Measurements from ENCODE around the gene LEMD2.

The LEMD2 gene

DNA sequence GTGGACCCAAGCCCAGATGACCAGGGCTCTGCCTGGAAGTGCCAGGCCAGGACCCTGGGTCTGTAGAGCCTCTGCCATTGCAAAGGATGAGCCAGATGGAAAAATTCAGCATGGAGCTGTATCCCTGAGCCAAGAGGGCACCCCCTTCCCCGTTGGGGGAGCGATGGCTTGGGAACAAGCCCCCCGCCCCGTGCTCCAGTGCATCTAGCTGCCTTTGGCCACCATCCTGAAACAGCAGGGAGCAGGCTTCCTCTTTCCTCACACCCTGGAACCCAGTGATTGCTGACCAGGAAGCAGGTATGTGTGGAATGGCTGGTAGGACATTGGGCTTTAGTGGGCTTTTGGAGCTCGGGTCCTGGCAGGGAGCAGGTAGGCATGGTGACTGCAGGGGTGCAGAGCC is 12.7 kb upstream of the LEMD2 start:
- CTCF ChIA-PET: no interaction called here
- DNase-seq (ENCODE audit: extremely low spot score): no peak
- no peak for TF ChIP-seq FOXM1 (IDR thresholded peaks at IDR 0.05; ENCODE audit: borderline replicate concordance)
- TF ChIP-seq FOXA1 (IDR thresholded peaks at IDR 0.05): no peak
- no peak for TF ChIP-seq SUZ12 (IDR thresholded peaks at IDR 0.05)
- TF ChIP-seq HDGF (IDR thresholded peaks at IDR 0.05; ENCODE audit: borderline replicate concordance): no peak
- TF ChIP-seq, protein P1, sequence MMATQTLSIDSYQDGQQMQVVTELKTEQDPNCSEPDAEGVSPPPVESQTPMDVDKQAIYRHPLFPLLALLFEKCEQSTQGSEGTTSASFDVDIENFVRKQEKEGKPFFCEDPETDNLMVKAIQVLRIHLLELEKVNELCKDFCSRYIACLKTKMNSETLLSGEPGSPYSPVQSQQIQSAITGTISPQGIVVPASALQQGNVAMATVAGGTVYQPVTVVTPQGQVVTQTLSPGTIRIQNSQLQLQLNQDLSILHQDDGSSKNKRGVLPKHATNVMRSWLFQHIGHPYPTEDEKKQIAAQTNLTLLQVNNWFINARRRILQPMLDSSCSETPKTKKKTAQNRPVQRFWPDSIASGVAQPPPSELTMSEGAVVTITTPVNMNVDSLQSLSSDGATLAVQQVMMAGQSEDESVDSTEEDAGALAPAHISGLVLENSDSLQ (IDR thresholded peaks at IDR 0.05): no peak
- TF ChIP-seq ARNT (IDR thresholded peaks at IDR 0.05): no peak
- no peak for TF ChIP-seq TARDBP (IDR thresholded peaks at IDR 0.05)
- TF ChIP-seq L3MBTL2 (conservative IDR thresholded peaks at IDR 0.05): no peak
- no peak for TF ChIP-seq SP1 (IDR thresholded peaks at IDR 0.05)
- TF ChIP-seq ELF4 (IDR thresholded peaks at IDR 0.05): no peak
- TF ChIP-seq CTBP1 (IDR thresholded peaks at IDR 0.05; ENCODE audit: borderline replicate concordance): no peak
- POLR2A ChIA-PET: no interaction called here

GRCh38 chr6:33800248-33800969 is 11.5 kb upstream of the LEMD2 start:
- ChIA-PET CTCF (no interaction called here), POLR2A (no interaction called here)
- no peak for DNase-seq (ENCODE audit: extremely low spot score)
- no peak for TF ChIP-seq HDGF (IDR thresholded peaks at IDR 0.05; ENCODE audit: borderline replicate concordance)
- TF ChIP-seq, protein P1 (IDR thresholded peaks at IDR 0.05): no peak
- TF ChIP-seq FOXK2 (IDR thresholded peaks at IDR 0.05): no peak
- TF ChIP-seq SP1 (IDR thresholded peaks at IDR 0.05): no peak
- no peak for TF ChIP-seq LEF1 (IDR thresholded peaks at IDR 0.05; ENCODE audit: borderline replicate concordance)
- no peak for TF ChIP-seq ZNF384 (IDR thresholded peaks at IDR 0.05)
- no peak for TF ChIP-seq NFRKB (IDR thresholded peaks at IDR 0.05)
- no peak for TF ChIP-seq L3MBTL2 (conservative IDR thresholded peaks at IDR 0.05)

GRCh38 chr6:33799454-33800113 is 10.7 kb upstream of the LEMD2 start:
- POLR2A ChIA-PET: no interaction called here
- TF ChIP-seq BHLHE40 (IDR thresholded peaks at IDR 0.05; ENCODE audit: borderline replicate concordance): no peak
- no peak for TF ChIP-seq TARDBP (IDR thresholded peaks at IDR 0.05)
- TF ChIP-seq FOXK2 (IDR thresholded peaks at IDR 0.05): no peak
- no peak for TF ChIP-seq CTBP1 (IDR thresholded peaks at IDR 0.05; ENCODE audit: borderline replicate concordance)
- no peak for TF ChIP-seq ELF4 (IDR thresholded peaks at IDR 0.05)
- no peak for TF ChIP-seq SP1 (IDR thresholded peaks at IDR 0.05)
- no peak for TF ChIP-seq HDGF (IDR thresholded peaks at IDR 0.05; ENCODE audit: borderline replicate concordance)
- no peak for TF ChIP-seq SUZ12 (IDR thresholded peaks at IDR 0.05)
- CTCF ChIA-PET: no interaction called here
- DNase-seq (ENCODE audit: extremely low spot score): no peak

DNA sequence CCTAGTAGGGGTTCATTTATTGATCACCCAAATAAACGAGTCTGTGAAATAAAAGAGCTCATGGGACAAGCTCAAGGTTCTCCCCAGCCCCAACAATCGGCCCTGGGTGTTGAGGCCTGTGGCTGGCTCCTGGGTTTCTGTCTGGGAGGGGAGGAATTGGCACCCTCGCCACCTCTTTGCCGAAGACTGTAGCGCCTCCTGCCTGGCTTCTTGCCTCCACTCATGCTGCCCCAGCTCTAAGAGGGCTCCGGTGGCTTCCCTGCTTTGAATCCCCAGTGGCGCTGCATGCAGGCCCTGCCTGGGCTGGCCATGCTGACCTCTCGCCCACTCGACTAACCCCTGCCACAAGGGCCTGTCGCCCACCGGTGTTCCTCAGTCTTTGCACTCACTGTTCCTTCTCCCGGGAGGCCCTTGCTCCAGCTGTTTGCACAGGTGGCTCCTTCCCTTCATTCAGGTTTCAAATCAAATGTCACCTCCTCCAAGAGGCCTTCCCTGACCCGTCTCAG is 9.5 kb upstream of the LEMD2 start:
- TF ChIP-seq FOXA1 (IDR thresholded peaks at IDR 0.05) (no peak), L3MBTL2 (conservative IDR thresholded peaks at IDR 0.05) (no peak), BHLHE40 (IDR thresholded peaks at IDR 0.05; ENCODE audit: borderline replicate concordance) (no peak), SUZ12 (IDR thresholded peaks at IDR 0.05) (no peak), ELF4 (IDR thresholded peaks at IDR 0.05) (no peak), TARDBP (IDR thresholded peaks at IDR 0.05) (no peak), ARNT (IDR thresholded peaks at IDR 0.05) (no peak), ZNF384 (IDR thresholded peaks at IDR 0.05) (no peak), HDGF (IDR thresholded peaks at IDR 0.05; ENCODE audit: borderline replicate concordance) (no peak), NFRKB (IDR thresholded peaks at IDR 0.05) (no peak), LEF1 (IDR thresholded peaks at IDR 0.05; ENCODE audit: borderline replicate concordance) (no peak), CTBP1 (IDR thresholded peaks at IDR 0.05; ENCODE audit: borderline replicate concordance) (no peak), FOXM1 (IDR thresholded peaks at IDR 0.05; ENCODE audit: borderline replicate concordance) (no peak), SP1 (IDR thresholded peaks at IDR 0.05) (no peak)
- TF ChIP-seq, protein P1 (IDR thresholded peaks at IDR 0.05): no peak

GRCh38 chr6:33797626-33798342 is 8.9 kb upstream of the LEMD2 start:
- POLR2A ChIA-PET: no interaction called here
- no peak for DNase-seq (ENCODE audit: extremely low spot score)
- CTCF ChIA-PET: no interaction called here
- TF ChIP-seq BHLHE40 (IDR thresholded peaks at IDR 0.05; ENCODE audit: borderline replicate concordance) (no peak), FOXA1 (IDR thresholded peaks at IDR 0.05) (no peak), SUZ12 (IDR thresholded peaks at IDR 0.05) (no peak), LEF1 (IDR thresholded peaks at IDR 0.05; ENCODE audit: borderline replicate concordance) (no peak), FOXK2 (IDR thresholded peaks at IDR 0.05) (no peak), L3MBTL2 (conservative IDR thresholded peaks at IDR 0.05) (no peak), TARDBP (IDR thresholded peaks at IDR 0.05) (no peak), ARNT (IDR thresholded peaks at IDR 0.05) (no peak), NFRKB (IDR thresholded peaks at IDR 0.05) (no peak), SP1 (IDR thresholded peaks at IDR 0.05) (no peak), ZNF384 (IDR thresholded peaks at IDR 0.05) (no peak), ELF4 (IDR thresholded peaks at IDR 0.05) (no peak), HDGF (IDR thresholded peaks at IDR 0.05; ENCODE audit: borderline replicate concordance) (no peak), CTBP1 (IDR thresholded peaks at IDR 0.05; ENCODE audit: borderline replicate concordance) (no peak), FOXM1 (IDR thresholded peaks at IDR 0.05; ENCODE audit: borderline replicate concordance) (no peak)
- TF ChIP-seq, protein P1 (IDR thresholded peaks at IDR 0.05): no peak

More for the DNA sequence above, 9.5 kb upstream of the LEMD2 start:
- CTCF ChIA-PET: no interaction called here
- DNase-seq (ENCODE audit: extremely low spot score): no peak
- POLR2A ChIA-PET: no interaction called here

All from HEK293T (cell line).